Peyer's patch (tissue), 4 donors: ENCODE data around the gene CAPRIN1.

Source experiments
- POLR2A ChIP-seq, 2 donors: fragments of 450-650 bp; IDR thresholded peaks; one replicate each; pipeline ENCODE4 v1.5.1; 2017; ENCODE audit warnings: antibody characterized with exemption in 2 of 2, mild to moderate bottlenecking in 2 of 2, moderate library complexity in 2 of 2
- TF ChIP-seq, protein P1 (sequence below), 6 experiments: fragments of 450-650 bp in 4 of 6; fragments of 200-600 bp in 2 of 6; sonication (generic) in 1 of 6; IDR thresholded peaks; one replicate each; pipeline ENCODE4 v1.5.1; 2017 to 2019; ENCODE audit warnings: antibody characterized with exemption in 6 of 6, mild to moderate bottlenecking in 3 of 6, moderate library complexity in 1 of 6

DNA sequence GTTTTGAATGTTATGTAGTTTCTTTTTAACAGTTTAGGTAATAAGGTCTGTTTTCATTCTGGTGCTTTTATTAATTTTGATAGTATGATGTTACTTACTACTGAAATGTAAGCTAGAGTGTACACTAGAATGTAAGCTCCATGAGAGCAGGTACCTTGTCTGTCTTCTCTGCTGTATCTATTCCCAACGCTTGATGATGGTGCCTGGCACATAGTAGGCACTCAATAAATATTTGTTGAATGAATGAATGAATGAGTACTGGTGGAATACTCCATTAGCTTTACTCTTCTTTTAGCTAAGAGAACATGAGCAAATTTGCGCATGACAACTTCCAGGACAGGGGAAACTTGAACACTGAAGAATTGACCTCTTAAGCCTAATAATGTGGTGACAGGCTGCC lies 47.3 kb downstream of the CAPRIN1 start:
- TF ChIP-seq, protein P1, sequence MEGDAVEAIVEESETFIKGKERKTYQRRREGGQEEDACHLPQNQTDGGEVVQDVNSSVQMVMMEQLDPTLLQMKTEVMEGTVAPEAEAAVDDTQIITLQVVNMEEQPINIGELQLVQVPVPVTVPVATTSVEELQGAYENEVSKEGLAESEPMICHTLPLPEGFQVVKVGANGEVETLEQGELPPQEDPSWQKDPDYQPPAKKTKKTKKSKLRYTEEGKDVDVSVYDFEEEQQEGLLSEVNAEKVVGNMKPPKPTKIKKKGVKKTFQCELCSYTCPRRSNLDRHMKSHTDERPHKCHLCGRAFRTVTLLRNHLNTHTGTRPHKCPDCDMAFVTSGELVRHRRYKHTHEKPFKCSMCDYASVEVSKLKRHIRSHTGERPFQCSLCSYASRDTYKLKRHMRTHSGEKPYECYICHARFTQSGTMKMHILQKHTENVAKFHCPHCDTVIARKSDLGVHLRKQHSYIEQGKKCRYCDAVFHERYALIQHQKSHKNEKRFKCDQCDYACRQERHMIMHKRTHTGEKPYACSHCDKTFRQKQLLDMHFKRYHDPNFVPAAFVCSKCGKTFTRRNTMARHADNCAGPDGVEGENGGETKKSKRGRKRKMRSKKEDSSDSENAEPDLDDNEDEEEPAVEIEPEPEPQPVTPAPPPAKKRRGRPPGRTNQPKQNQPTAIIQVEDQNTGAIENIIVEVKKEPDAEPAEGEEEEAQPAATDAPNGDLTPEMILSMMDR (IDR thresholded peaks at IDR 0.05) = no peak
- TF ChIP-seq POLR2A (IDR thresholded peaks at IDR 0.05) = no peak
